Thymus (tissue), 11 donors: ENCODE results near the gene SAMD10. TPM values are rescaled to one million over a fixed set of nuclear protein-coding genes. Genes with fewer than 3 reads are reported as not detected.
A peak's percentile ranks its signal among the peaks of the same experiment; 100 is the strongest.

Experiments
- DNase-seq, 9 donors: peaks; one replicate each; pipeline ENCODE4 v3.0.0-alpha.2; 2013; ENCODE audit warnings: low spot score in 9 of 9, low read depth in 6 of 9, missing footprints in 1 of 9
- H3K27ac ChIP-seq, 2 donors: one replicate each; pipeline ENCODE4 v1.5.1; 2013; ENCODE audit warnings: control low read depth in 1 of 2, low read depth in 1 of 2, low read length in 1 of 2, mild to moderate bottlenecking in 1 of 2, moderate library complexity in 1 of 2
- H3K27me3 ChIP-seq, 2 donors: one replicate each; pipeline ENCODE4 v1.5.1; 2013; ENCODE audit warnings: low read length in 1 of 2; ENCODE audit not compliant: control insufficient read depth in 2 of 2, insufficient read depth in 1 of 2
- H3K36me3 ChIP-seq, 2 donors: one replicate each; pipeline ENCODE4 v1.5.1; 2013; ENCODE audit warnings: low read length in 1 of 2, mild to moderate bottlenecking in 1 of 2, moderate library complexity in 1 of 2; ENCODE audit not compliant: control insufficient read depth in 2 of 2, insufficient read depth in 2 of 2
- H3K4me1 ChIP-seq, 2 donors: one replicate each; pipeline ENCODE4 v1.5.1; 2013; ENCODE audit warnings: low read length in 2 of 2; ENCODE audit not compliant: control insufficient read depth in 2 of 2, insufficient read depth in 2 of 2
- H3K4me3 ChIP-seq, 2 donors: one replicate each; pipeline ENCODE4 v1.5.1; 2013; ENCODE audit warnings: low read length in 2 of 2, control low read depth in 1 of 2, mild to moderate bottlenecking in 1 of 2
- H3K9me3 ChIP-seq, 2 donors: one replicate each; pipeline ENCODE4 v1.5.1; 2013; ENCODE audit warnings: low read length in 1 of 2, mild to moderate bottlenecking in 1 of 2; ENCODE audit not compliant: control insufficient read depth in 2 of 2, insufficient read depth in 1 of 2
- WGBS: extraction: QIAGEN DNeasy Blood & Tissue Kit; methylation state at CpG from one replicate; pipeline ENCODE4 v1.1.7; 2013; 5-methylcytosine and 5-hydroxymethylcytosine counted together
- polyA plus RNA-seq: library from polyadenylated mRNA; stranded (reverse); fragments of 200-250 nt; gene quantifications from one replicate; pipeline ENCODE4 v1.2.3, GENCODE V29; 2013
- total RNA-seq: library from RNA; stranded (reverse); fragments of 120-200 nt; gene quantifications from one replicate; pipeline ENCODE4 v1.2.4, GENCODE V29; 2013
- donor health status: healthy.

The SAMD10 gene
- total and polyA plus RNA-seq, 2 donors: 3.4 to 10.5 TPM

DNA sequence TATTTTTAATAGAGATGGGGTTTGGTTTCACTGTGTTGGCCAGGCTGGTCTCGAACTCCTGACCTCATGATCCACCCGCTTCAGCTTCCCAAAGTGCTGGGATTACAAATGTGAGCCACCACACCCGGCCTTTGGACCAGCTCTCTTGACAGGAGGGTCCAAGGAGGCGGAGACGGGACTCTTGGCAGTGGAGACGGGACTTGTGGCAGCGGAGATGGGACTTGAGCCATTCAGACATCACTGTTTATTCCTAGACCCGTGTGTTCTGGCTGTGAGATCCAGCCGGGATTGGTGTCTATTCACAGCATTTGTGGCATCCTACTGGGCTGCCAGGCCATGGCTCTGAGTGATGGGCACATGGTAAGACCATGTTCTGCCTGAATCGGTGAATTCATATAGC, 27.0 kb upstream of the SAMD10 start:
- Histone ChIP-seq H3K4me3 (no peak overlapping the region), H3K9me3 (peaks cover 11 to 17% of the 10 kb centered on the region in 2 donors), H3K4me1 (peaks cover 0 to 3% of the 10 kb centered on the region in 2 donors), H3K36me3 (peaks cover 78 to 83% of the 10 kb centered on the region in 2 donors), H3K27me3 (no peaks in the 10 kb centered on the region), H3K27ac (no peak overlapping the region)
- no peak for DNase-seq
- 95% methylated on average over 10 of the region's 10 CpGs for WGBS

GRCh38 chr20:64005394-64005793, 26.0 kb upstream of the SAMD10 start:
- H3K4me3 ChIP-seq: no peak overlapping the region
- H3K9me3 ChIP-seq: peaks cover 4 to 8% of the 10 kb centered on the region in 2 donors
- no peak for DNase-seq
- peak overlapping the region in 1 of 2 donors; percentile 25 for H3K27ac ChIP-seq
- H3K27me3 ChIP-seq: no peaks in the 10 kb centered on the region
- H3K36me3 ChIP-seq: peaks cover 76 to 83% of the 10 kb centered on the region in 2 donors
- H3K4me1 ChIP-seq: no peaks in the 10 kb centered on the region
- 93% methylated on average over 6 of the region's 6 CpGs for WGBS

- no peak overlapping the region for H3K27ac ChIP-seq
- H3K9me3 ChIP-seq: peaks cover 4 to 8% of the 10 kb centered on the region in 2 donors
- no peak for DNase-seq
- peaks cover 79 to 83% of the 10 kb centered on the region in 2 donors for H3K36me3 ChIP-seq
- H3K27me3 ChIP-seq: no peaks in the 10 kb centered on the region
- no peaks in the 10 kb centered on the region for H3K4me1 ChIP-seq
- no peak overlapping the region for H3K4me3 ChIP-seq
- WGBS: 94% methylated on average over 7 of the region's 7 CpGs
These were observed 24.7 kb upstream of the SAMD10 start for GRCh38 chr20:64003960-64004725.

- Histone ChIP-seq H3K27me3 (no peaks in the 10 kb centered on the region), H3K4me1 (no peaks in the 10 kb centered on the region), H3K27ac (peak overlapping the region in 1 of 2 donors; percentile 31), H3K4me3 (no peak overlapping the region), H3K36me3 (peaks cover 74 to 82% of the 10 kb centered on the region in 2 donors), H3K9me3 (no peaks in the 10 kb centered on the region)
- no peak for DNase-seq
- WGBS: 88% methylated on average over 11 of the region's 11 CpGs
These were observed 22.2 kb upstream of the SAMD10 start for GRCh38 chr20:64001607-64002011.

- no peaks in the 10 kb centered on the region for H3K4me1 ChIP-seq
- peaks cover 77 to 84% of the 10 kb centered on the region in 2 donors for H3K36me3 ChIP-seq
- no peaks in the 10 kb centered on the region for H3K9me3 ChIP-seq
- H3K27ac ChIP-seq: no peak overlapping the region
- 95% methylated on average over 12 of the region's 12 CpGs for WGBS
- H3K4me3 ChIP-seq: no peak overlapping the region
- H3K27me3 ChIP-seq: no peaks in the 10 kb centered on the region
- DNase-seq: no peak
These were observed 21.5 kb upstream of the SAMD10 start for GRCh38 chr20:64000906-64001305.

DNA sequence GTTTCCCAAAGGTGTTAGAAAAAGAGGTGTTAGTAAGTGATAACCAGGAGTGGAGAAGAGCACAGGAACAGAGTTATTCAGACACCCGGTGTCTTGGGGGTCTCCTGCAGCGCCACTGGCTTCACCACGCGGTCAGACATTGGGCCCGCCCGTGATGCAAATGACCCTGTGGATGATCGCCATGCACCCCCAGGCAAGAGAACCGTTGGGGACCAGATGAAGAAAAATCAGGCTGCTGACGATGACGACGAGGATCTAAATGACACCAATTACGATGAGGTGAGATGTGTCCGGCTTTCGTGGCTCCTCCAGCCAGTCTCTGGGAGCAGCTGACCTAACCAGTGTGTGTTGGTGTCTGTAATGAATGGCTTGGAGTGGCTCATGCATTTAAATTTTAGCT, 3.5 kb upstream of the SAMD10 start:
- 97% methylated on average over 14 of the region's 14 CpGs for WGBS
- no peak for DNase-seq
- Histone ChIP-seq H3K27me3 (peaks cover 0 to 17% of the 10 kb centered on the region in 2 donors), H3K9me3 (no peaks in the 10 kb centered on the region), H3K36me3 (peaks cover 34 to 47% of the 10 kb centered on the region in 2 donors), H3K4me3 (no peak overlapping the region), H3K27ac (no peak overlapping the region), H3K4me1 (peaks cover 15 to 30% of the 10 kb centered on the region in 2 donors)

DNA sequence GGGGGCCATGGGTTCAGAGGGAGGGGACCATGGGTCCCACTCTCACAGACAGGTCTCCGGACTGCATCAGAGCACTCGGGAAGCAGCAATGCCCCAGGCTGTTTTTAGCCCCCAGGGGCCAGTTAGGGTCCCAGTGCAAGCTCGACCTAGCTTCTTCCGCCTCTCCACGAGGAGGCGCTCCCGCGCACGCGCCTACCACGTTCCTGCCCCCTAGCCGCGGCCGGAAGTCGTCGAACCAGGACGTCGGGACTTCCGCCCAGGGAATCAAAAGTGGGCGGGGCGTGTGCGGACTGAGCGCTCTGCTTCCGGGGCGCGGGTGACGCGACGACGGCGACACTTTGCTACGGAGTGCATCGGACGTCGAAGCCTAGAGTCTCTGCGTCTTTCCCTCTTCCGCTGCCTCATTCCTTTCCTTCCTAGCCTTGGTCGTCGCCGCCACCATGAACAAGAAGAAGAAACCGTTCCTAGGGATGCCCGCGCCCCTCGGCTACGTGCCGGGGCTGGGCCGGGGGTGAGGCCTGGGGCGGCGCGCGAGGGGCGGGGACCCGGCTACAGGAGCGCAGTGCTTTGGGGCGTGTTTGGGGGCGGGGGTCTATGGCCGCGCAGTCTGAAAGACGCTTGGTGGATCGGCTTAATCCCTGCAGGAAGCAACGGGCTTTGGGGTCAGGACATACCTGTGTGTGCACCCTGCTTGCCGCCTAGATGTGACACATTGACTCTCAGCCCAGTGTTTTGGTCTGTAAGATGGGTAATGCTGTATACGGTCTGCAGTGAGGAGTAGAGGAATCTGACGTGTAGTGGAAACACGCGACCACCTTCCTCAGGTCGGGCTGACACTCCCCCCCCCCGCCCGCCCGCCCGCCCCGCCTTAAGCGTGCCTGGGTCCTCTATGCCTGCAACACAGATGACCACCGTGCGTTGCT, 1.6 kb upstream of the SAMD10 start, which contains the start of gene PRPF6:
Gene PRPF6, plus strand, starts transcription at position 327 of the 923 bp plus-strand sequence. Its CDS starts 114 bp downstream, at position 441.
- H3K4me3 ChIP-seq: peak within 1 kb of the TSS; percentile 69 to 78
- H3K4me1 ChIP-seq: peaks cover 15 to 41% of the 10 kb centered on the region in 2 donors
- H3K9me3 ChIP-seq: no peaks in the 10 kb centered on the region
- peaks cover 26 to 33% of the 10 kb centered on the region in 2 donors for H3K36me3 ChIP-seq
- peak; percentile 80 to 97 (median 93) for DNase-seq
- WGBS: under 1% methylated on average over 75 of the region's 75 CpGs
- H3K27me3 ChIP-seq: peaks cover 0 to 17% of the 10 kb centered on the region in 2 donors
- peak within 1 kb of the TSS; percentile 66 to 92 for H3K27ac ChIP-seq

GRCh38 chr20:63980317-63980805, 919 bp upstream of the SAMD10 start:
- H3K36me3 ChIP-seq: peaks cover 22 to 29% of the 10 kb centered on the region in 2 donors
- peaks cover 15 to 41% of the 10 kb centered on the region in 2 donors for H3K4me1 ChIP-seq
- H3K9me3 ChIP-seq: no peaks in the 10 kb centered on the region
- H3K4me3 ChIP-seq: peak overlapping the region; percentile 69 to 78
- DNase-seq: no peak
- 79% methylated on average over 15 of the region's 15 CpGs for WGBS
- H3K27ac ChIP-seq: peak overlapping the region; percentile 66 to 85
- peaks cover 0 to 17% of the 10 kb centered on the region in 2 donors for H3K27me3 ChIP-seq
